Activated naive CD4-positive, alpha-beta T cell treated with Interleukin-2 at 50 U/mL for 16 hours (primary cell): Measurements from ENCODE around the gene KRTAP10-4.
"Not testable (repeated sequence)": the region's sequence is repeated elsewhere in the genome, so short reads cannot be mapped to it uniquely, and the experiment has no call there.

Source experiments
- DNase-seq: peaks from one replicate; pipeline ENCODE4 v3.0.0-alpha.2; 2020

Gene KRTAP10-4

GRCh38 chr21:44558695-44559094 is 14.8 kb upstream of the KRTAP10-4 start, which contains the start of gene KRTAP10-3:
Gene KRTAP10-3 (minus strand): TSS chr21:44558795. CDS start chr21:44558715, 80 bp downstream.
- no peak for DNase-seq

- DNase-seq, result no peak
These were observed 9.4 kb upstream of the KRTAP10-4 start for GRCh38 chr21:44564099-44564498.

- DNase-seq, result no peak
These were observed 8.5 kb upstream of the KRTAP10-4 start for GRCh38 chr21:44564886-44565598.

GRCh38 chr21:44566403-44566802 is 7.1 kb upstream of the KRTAP10-4 start:
- no peak for DNase-seq

GRCh38 chr21:44567481-44568171 is 5.9 kb upstream of the KRTAP10-4 start:
- no peak for DNase-seq

GRCh38 chr21:44568261-44568660 is 5.3 kb upstream of the KRTAP10-4 start:
- DNase-seq, result no peak

GRCh38 chr21:44568667-44569556 is 4.6 kb upstream of the KRTAP10-4 start:
- no peak for DNase-seq

- DNase-seq, result no peak
These were observed 3.5 kb upstream of the KRTAP10-4 start for GRCh38 chr21:44569861-44570517.

DNA sequence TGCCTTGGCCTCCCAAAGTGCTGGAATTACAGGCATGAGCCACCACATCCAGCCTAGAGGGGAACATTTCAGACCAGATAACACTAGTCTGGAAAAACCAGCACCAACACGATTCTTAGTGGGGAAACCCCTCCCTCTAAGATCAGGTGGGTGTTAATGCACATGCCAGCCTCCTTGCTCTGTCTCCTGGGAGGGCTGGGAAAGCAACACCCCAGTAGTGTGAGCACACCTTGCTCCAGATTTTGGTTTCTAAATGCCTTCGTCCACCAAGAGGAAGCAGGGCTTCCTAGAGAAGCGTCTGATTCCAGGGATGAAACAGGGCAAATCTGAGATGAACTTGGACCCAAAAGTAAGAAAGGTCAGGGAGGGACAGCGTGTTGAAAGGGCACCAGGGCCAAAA is 2.2 kb upstream of the KRTAP10-4 start:
- no peak for DNase-seq

GRCh38 chr21:44571844-44572782 is 1.4 kb upstream of the KRTAP10-4 start:
- DNase-seq, result no peak

DNA sequence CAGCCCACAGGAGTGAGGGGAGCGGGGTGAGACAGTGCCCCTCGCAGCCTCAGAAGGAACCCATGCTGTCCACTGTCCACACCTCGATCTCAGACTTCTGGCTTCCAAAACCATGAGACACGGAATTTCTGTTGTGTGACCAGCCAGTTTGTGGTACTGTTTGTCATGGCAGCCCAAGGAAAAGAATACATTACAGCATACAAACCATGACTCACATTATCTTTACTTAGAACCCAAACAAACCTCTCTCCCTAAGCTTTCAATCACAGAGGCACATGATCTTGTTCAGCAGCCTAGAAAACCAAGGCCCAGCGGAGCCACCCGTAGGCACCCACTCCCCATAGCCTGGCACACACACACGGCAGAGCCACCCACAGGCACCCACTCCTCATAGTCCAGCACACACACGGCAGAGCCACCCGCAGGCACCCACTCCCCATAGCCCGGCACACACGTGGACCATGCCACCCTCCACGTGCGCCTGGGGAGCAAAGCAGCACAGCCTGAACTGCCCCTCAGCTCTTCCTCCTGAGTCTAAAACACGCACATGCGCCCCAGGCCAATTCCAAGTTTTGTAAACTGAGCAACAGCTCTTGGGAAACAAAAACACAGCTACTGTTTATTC is 458 bp upstream of the KRTAP10-4 start:
- DNase-seq, result no peak

- no peak for DNase-seq
These were observed 1.2 kb downstream of the KRTAP10-4 start for GRCh38 chr21:44574457-44575306.

- DNase-seq, result no peak
These were observed 1.9 kb downstream of the KRTAP10-4 start for GRCh38 chr21:44575307-44576024.

GRCh38 chr21:44576025-44576420 is 2.5 kb downstream of the KRTAP10-4 start:
- DNase-seq, result no peak

- DNase-seq, result no peak
These were observed 5.0 kb downstream of the KRTAP10-4 start for GRCh38 chr21:44578371-44579055.

GRCh38 chr21:44579056-44579832 is 5.7 kb downstream of the KRTAP10-4 start:
- DNase-seq, result no peak

DNA sequence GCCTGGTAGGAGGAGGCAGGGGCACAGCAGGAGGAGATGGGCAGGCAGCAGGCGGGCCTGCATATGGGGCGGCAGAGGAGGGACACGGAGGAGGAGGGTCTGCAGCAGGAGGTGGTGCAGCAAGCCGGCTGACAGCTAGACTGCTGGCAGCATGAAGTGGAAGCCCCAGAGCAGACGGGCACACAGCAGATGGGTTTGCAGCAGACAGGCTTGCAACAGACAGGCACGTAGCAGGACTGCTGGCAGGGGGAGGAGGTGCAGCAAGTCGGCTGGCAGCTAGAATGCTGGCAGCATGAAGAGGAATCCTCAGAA is 6.3 kb downstream of the KRTAP10-4 start:
- no peak for DNase-seq

DNA sequence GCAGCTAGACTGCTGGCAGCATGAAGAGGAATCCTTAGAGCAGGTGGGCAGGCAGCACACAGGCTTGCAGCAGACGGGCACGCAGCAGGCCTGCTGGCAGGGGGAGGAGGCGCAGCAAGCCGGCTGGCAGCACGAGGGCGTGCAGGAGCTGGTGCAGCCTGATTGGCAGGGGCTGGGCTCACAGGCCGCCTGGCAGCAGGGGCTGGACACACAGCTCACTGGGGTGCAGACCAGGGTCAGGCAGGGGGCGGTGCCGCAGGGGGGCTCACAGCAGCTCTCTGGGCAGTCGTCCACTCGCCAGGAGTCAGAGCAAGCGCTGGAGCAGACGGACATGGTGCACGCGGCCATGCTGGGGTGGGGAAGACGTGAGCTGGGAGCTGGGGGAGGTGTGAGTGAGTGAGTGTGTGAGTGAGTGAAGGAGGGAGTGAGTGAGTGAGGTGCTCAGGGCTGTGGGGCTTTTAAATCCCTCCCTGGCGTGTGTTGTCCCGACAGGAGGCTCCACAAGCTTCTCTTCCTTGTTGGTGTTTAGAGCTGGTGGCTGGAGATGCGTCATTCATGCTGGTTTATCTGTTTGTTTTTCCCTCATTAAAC is 6.8 kb downstream of the KRTAP10-4 start, which contains the start of gene KRTAP10-5:
KRTAP10-5 (minus strand) TSS at position 374 of the 591 bp plus-strand sequence; CDS start at position 348, 26 bp downstream.
- DNase-seq, result not testable (repeated sequence)
